Stimulated activated naive B cell treated with anti-CD40 and anti-IgM and Interleukin-4, amounts not matched to agents 10 μg/mL and 1 μg/mL and 100 μg/mL, for 72 hours (primary cell): ENCODE results near the gene GFI1.

Experiments used
- ATAC-seq, 2 donors: fragments of 150-1000 bp; cut with Tn5 transposase; replicated peaks; 2 replicates each; pipeline ENCODE4 v1.10.0; 2021; ENCODE audit warnings: moderate library complexity in 1 of 2
- DNase-seq: peaks from one replicate; pipeline ENCODE4 v3.0.0; 2021
- H3K27ac Mint-ChIP-seq: one replicate; pipeline ENCODE4 v1.8.0; 2022; ENCODE audit warnings: mild to moderate bottlenecking, mixed read lengths
- H3K27me3 Mint-ChIP-seq, 2 donors: one replicate each; pipeline ENCODE4 v1.8.0; 2022; ENCODE audit warnings: mixed read lengths in 2 of 2
- H3K36me3 Mint-ChIP-seq, 2 donors: one replicate each; pipeline ENCODE4 v1.8.0; 2022; ENCODE audit warnings: mixed read lengths in 2 of 2, mild to moderate bottlenecking in 1 of 2
- H3K4me1 Mint-ChIP-seq, 2 donors: one replicate each; pipeline ENCODE4 v1.8.0; 2022; ENCODE audit warnings: mixed read lengths in 2 of 2, mild to moderate bottlenecking in 1 of 2
- H3K4me3 Mint-ChIP-seq, 2 donors: one replicate each; pipeline ENCODE4 v1.8.0; 2022; ENCODE audit warnings: mild to moderate bottlenecking in 2 of 2, mixed read lengths in 2 of 2, moderate library complexity in 1 of 2
- H3K9me3 Mint-ChIP-seq, 2 donors: one replicate each; pipeline ENCODE4 v1.8.0; 2022; ENCODE audit warnings: mixed read lengths in 2 of 2, mild to moderate bottlenecking in 1 of 2

GFI1 gene

DNA sequence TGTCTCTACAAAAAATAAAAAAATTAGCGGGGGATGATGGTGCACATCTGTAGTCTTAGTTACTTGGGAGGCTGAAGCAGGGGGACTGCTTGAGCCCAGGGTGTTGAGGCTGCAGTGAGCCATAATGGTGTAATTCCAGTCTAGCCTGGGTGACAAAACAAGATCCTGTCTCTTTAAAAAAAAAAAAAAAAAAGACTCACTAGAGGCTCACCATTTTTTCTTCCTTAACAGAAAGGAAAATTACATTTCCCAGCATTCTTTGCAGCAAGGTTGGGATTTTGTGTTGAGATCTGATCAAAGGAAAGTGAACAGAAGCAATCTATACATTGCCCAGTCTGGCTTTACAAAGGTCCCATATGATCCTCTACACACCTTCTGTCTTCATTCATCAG, 21.5 kb downstream of the GFI1 start:
- H3K27ac Mint-ChIP-seq, result no peak overlapping the region
- no peaks in the 10 kb centered on the region for H3K27me3 Mint-ChIP-seq
- no peaks in the 10 kb centered on the region for H3K9me3 Mint-ChIP-seq
- H3K4me1 Mint-ChIP-seq, result peaks cover 21 to 35% of the 10 kb centered on the region in 2 donors
- H3K36me3 Mint-ChIP-seq, result peaks cover 0 to 6% of the 10 kb centered on the region in 2 donors
- no peak for DNase-seq
- no peak overlapping the region for H3K4me3 Mint-ChIP-seq
- ATAC-seq, result no peak

DNA sequence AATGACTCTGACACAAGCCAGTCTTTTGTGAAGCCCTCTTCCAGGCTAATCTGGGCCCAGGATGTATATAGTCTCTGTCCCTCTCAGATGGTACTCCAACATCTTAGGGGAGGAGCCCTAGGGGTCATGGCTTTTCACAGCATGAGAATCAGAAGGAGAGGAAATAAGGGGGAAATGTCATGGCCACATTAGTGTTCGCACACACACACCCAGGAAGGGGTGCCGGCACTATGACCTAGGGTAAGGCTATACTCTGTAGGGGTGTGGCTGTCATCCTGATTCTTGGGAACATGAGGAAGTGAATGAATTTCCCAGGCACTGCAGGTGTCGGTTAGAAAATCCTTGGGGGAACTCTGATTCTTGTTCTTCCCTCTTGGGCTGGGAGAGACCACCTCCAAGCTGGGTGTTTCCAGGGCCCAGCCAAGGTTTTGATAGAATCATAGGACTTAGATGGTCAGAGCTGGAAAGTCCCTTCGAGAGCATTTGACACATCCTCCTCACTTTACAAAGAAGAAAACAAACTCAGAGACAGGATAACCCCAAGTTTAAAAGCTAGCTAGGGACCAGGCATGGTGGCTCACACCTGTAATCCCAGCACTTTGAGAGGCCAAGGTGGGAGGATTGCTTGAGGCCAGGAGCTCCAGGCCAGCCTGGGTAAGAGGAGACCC, 22.0 kb downstream of the GFI1 start:
- Mint-ChIP-seq H3K4me3 (no peak overlapping the region), H3K27ac (peak overlapping the region; percentile 81), H3K4me1 (peaks cover 24 to 39% of the 10 kb centered on the region in 2 donors), H3K9me3 (no peaks in the 10 kb centered on the region), H3K36me3 (peaks cover 0 to 4% of the 10 kb centered on the region in 2 donors), H3K27me3 (no peaks in the 10 kb centered on the region)
- ATAC-seq, result no peak
- no peak for DNase-seq

DNA sequence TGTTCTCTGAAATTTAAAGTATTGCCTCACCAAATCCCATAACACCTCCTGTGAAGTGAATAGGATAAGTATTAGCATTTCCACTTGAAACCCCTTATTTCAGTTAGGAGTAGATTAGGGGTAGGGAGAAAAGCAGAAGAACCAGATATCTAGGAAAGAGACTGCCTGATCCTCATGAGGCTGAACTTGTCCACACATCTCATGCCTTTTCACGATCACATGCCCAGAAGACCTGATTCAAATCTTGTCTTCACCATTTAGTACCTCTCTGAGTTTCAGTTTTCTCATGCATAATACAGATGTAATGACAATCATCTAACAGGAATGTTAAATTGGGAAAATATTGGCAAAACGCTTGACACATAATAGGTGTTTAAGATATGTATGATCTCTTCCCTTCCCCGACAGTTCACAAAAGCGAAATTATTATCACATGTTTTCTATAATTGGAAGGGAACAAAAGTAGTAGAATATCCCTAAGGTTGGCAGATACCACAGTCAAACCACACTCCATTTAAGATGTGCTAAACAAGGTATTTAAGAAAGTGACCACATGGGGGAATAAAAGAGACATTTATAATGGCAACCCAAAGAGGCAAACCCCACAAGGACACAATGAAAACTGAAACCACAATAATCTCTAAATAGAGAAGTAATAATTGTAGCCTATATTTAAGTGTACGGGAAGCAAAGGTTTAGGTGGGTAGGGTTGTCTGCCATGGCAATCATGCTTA, 25.2 kb downstream of the GFI1 start:
- Mint-ChIP-seq H3K9me3 (no peaks in the 10 kb centered on the region), H3K27me3 (no peaks in the 10 kb centered on the region), H3K4me1 (peaks cover 20 to 37% of the 10 kb centered on the region in 2 donors), H3K27ac (no peak overlapping the region), H3K4me3 (peak overlapping the region in 1 of 2 donors; percentile 47), H3K36me3 (no peaks in the 10 kb centered on the region)
- ATAC-seq (peak; percentile 88), DNase-seq (no peak)

DNA sequence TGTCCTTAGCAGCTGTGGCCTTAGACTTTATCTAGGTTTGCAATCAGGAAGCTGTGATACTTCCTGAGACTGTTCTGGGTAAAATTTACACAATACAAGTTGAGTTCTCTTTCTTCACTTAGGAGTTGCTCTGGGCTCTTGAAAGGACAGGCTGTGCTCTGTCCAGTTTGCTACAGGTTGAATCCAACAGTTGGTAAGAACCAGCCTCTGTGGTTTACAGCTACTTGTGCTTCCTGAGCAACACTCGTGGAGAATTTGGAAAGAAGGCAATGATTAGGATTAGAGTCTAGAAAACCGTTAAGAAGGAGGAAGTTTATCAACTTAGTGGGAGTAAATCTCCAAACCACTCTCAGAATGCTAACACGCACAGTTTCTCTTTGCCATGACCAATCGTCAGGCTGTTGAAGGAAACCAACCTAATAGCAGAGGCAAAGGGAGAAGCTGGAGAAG, 26.8 kb downstream of the GFI1 start:
- H3K4me3 Mint-ChIP-seq, result peak overlapping the region; percentile 15 to 37
- peaks cover 19 to 30% of the 10 kb centered on the region in 2 donors for H3K4me1 Mint-ChIP-seq
- H3K27me3 Mint-ChIP-seq, result no peaks in the 10 kb centered on the region
- H3K9me3 Mint-ChIP-seq, result no peaks in the 10 kb centered on the region
- peak overlapping the region; percentile 6 for H3K27ac Mint-ChIP-seq
- ATAC-seq, result peak; percentile 18 to 19
- no peaks in the 10 kb centered on the region for H3K36me3 Mint-ChIP-seq
- no peak for DNase-seq

DNA sequence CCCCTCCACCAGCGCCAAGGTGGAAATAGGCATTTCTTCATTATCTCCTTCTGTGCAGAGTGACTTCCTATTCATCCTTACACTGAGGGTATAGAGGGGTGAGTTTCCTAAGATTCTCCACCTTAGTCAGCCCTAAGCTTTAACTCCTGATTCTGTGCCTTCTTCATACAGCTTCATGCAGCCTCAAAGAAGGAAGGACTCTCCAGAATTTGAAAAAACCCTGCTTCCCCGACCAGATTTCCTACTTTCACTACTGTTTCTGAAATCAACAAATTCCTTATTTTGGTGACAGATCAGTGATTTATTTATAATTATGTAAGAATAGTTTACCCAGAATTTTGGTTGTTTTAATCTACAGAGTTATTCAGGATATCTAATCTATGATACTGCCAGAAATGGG, 28.6 kb downstream of the GFI1 start:
- ATAC-seq (no peak), DNase-seq (no peak)
- no peak overlapping the region for H3K4me3 Mint-ChIP-seq
- H3K27me3 Mint-ChIP-seq, result no peaks in the 10 kb centered on the region
- H3K4me1 Mint-ChIP-seq, result peaks cover 13 to 24% of the 10 kb centered on the region in 2 donors
- H3K36me3 Mint-ChIP-seq, result no peaks in the 10 kb centered on the region
- no peaks in the 10 kb centered on the region for H3K9me3 Mint-ChIP-seq
- no peak overlapping the region for H3K27ac Mint-ChIP-seq

DNA sequence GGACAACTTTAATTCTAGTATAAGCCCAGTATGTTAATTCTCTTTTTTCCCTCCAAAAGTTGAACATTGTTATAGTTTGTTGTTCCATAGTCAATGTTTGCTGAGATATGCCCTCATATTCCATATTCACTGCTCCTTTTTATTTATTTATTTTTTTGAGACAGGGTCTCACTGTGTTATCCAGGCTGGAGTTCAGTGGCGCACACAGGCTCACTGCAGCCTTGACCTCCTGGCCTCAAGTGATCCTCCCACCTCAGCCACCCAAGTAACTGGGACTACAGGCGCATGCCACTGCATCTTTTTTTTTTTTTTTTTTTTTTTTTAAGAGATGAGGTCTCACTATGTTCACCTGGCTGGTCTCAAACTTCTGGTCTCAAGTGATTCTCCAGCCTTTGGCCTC, 38.7 kb downstream of the GFI1 start:
- no peak for DNase-seq
- no peak for ATAC-seq
- Mint-ChIP-seq H3K4me1 (peaks cover 2 to 12% of the 10 kb centered on the region in 2 donors), H3K27me3 (peaks cover 0 to 13% of the 10 kb centered on the region in 2 donors), H3K9me3 (peaks cover 5 to 9% of the 10 kb centered on the region in 2 donors), H3K27ac (no peak overlapping the region), H3K36me3 (no peaks in the 10 kb centered on the region), H3K4me3 (no peak overlapping the region)

DNA sequence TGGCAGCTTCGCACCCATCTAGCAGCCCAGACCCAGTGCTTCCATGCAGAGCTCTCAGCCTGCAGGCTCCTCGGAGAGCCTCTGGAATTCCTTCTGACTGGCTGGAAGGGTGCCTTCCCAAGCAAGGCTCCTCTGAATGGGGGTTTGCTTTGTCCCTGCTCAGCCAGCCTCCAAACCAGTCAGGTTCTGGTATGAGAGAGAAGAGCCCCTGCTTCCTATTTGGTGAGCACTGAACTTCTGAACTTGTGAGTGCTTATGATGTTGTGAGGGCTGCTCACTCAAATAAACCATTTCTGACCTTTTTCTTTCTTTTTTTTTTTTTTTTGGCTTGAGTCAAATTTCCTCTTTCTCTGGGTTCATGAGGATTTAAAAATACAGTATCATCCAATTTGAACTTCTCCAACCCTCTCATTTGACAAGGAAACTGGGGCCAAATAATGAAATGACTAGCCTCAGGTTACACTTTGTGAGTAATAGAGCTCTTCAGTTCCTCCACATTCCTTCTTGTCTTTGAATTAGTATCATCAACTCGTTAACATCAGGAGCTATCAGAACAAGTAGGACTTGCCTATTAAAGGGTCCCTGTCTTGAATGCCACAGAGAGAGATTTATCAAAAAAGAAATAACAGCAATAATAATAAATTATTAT, 39.6 kb downstream of the GFI1 start:
- ATAC-seq, result peak; percentile 78 to 81
- H3K27me3 Mint-ChIP-seq, result peaks cover 0 to 13% of the 10 kb centered on the region in 2 donors
- no peak for DNase-seq
- H3K9me3 Mint-ChIP-seq, result peaks cover 5 to 9% of the 10 kb centered on the region in 2 donors
- no peaks in the 10 kb centered on the region for H3K36me3 Mint-ChIP-seq
- peaks cover 2 to 12% of the 10 kb centered on the region in 2 donors for H3K4me1 Mint-ChIP-seq
- no peak overlapping the region for H3K4me3 Mint-ChIP-seq
- H3K27ac Mint-ChIP-seq, result peak overlapping the region; percentile 74

DNA sequence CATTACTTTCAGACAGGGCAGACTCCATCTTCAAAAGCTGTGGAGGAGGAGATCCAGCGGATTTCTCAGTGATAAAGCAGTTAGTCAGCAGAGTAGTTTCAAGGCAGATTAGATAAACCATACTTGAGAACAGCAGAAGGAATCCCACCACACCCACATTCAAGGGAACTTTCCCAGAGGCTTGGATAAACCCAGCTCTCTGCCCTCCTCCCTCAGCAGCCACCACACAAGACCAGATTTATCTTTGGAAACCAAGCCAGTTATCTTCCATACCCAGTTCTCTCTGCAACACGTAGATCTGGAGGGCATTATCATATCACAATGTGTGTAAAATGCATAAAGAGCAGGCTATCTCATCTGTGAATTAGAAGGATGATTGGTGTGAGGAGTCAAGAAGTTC, 40.2 kb downstream of the GFI1 start:
- no peak for DNase-seq
- peaks cover 2 to 12% of the 10 kb centered on the region in 2 donors for H3K4me1 Mint-ChIP-seq

DNA sequence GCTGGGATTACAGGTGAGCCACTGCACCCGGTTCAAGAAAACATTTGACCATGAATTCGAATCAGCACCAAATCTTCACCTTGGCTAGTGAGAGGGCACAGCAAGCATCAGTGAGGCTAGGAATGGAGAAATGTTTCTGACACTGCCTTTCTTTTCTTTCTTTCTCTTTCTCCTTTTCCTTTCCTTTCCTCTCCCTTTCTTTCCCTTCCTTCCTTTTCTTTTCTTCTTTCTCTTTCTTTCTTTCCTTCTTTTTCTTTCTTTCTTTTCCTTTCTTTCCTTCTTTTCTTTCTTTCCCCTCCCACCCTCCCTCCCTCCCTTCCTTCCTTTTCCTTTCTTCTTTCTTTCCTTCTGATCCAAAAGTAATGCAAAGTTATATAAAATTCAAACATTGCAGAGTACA, 40.9 kb downstream of the GFI1 start:
- no peak for DNase-seq
- Mint-ChIP-seq H3K27me3 (peaks cover 0 to 11% of the 10 kb centered on the region in 2 donors), H3K27ac (no peak overlapping the region), H3K9me3 (peaks cover 2 to 6% of the 10 kb centered on the region in 2 donors), H3K36me3 (no peaks in the 10 kb centered on the region), H3K4me3 (no peak overlapping the region), H3K4me1 (peaks cover 2 to 12% of the 10 kb centered on the region in 2 donors)
- ATAC-seq, result no peak

More for the DNA sequence above, 40.2 kb downstream of the GFI1 start:
- peaks cover 0 to 13% of the 10 kb centered on the region in 2 donors for H3K27me3 Mint-ChIP-seq
- H3K4me3 Mint-ChIP-seq, result no peak overlapping the region
- ATAC-seq, result no peak
- H3K9me3 Mint-ChIP-seq, result peaks cover 5 to 9% of the 10 kb centered on the region in 2 donors
- H3K36me3 Mint-ChIP-seq, result no peaks in the 10 kb centered on the region
- H3K27ac Mint-ChIP-seq, result no peak overlapping the region

DNA sequence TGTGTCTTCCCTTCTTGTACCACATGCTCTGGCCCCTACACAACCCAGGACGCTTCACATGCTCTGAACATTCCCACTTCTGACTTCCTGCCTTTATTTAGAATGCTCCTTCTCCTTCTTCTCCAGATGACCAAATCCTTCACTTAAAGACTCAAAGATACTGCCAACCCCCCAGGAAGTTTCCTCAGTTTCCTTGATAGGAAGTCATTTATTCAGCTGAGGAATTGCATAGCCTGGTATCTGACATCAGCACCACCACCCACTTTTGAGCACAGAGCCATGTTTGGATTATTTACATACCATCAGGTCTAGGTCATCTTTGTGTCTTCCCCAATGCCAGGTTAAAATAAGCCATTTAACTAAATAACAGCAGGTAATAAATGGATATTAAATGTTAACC, 42.4 kb downstream of the GFI1 start:
- no peak for ATAC-seq

DNA sequence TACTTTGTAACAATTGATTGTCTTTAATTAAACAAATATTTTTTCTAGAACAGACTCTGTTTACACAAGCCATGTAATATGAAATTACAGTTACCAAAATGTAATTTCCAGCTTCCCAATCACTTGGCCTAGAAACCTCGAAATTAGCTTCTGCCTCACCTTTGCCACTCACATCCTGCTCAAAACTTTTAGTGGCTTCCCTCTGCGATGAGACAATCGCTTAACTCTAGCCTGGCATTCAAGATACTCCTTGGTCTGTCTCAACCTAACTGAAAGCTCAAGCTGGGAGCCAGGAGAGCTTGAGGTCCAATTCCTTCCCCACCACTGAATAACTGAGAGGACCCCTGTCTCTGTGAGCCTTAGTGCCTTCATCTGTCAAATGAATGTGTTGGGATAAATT, 42.8 kb downstream of the GFI1 start:
- H3K9me3 Mint-ChIP-seq, result no peaks in the 10 kb centered on the region
- ATAC-seq (no peak), DNase-seq (no peak)
- H3K4me3 Mint-ChIP-seq, result no peak overlapping the region
- H3K27ac Mint-ChIP-seq, result no peak overlapping the region
- H3K27me3 Mint-ChIP-seq, result peaks cover 0 to 6% of the 10 kb centered on the region in 2 donors
- peaks cover 8 to 22% of the 10 kb centered on the region in 2 donors for H3K4me1 Mint-ChIP-seq
- H3K36me3 Mint-ChIP-seq, result no peaks in the 10 kb centered on the region

More for the DNA sequence above, 42.4 kb downstream of the GFI1 start:
- no peak for DNase-seq
- Mint-ChIP-seq H3K4me1 (peaks cover 3 to 18% of the 10 kb centered on the region in 2 donors), H3K9me3 (no peaks in the 10 kb centered on the region), H3K27me3 (peaks cover 0 to 6% of the 10 kb centered on the region in 2 donors), H3K36me3 (no peaks in the 10 kb centered on the region), H3K27ac (no peak overlapping the region), H3K4me3 (no peak overlapping the region)

DNA sequence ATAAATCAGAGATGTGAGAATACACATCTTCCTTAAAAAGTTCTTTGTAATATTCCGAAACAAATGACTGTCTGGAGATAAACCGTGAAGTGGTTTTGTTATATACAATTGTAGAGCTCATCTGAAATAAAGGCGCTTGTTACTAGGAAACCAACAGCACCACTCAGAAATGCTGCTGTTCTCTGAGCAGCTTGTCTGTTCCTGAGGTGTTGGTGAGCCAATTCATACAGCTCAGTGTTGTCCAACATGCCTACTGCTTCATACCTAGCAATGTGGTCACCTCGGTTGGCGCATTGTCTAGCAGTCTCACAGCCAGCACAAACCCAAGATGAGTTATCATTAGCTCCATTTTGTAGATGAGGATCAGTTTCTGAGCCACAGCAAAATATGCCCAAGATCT, 44.4 kb downstream of the GFI1 start:
- Mint-ChIP-seq H3K4me1 (peaks cover 8 to 24% of the 10 kb centered on the region in 2 donors), H3K36me3 (no peaks in the 10 kb centered on the region), H3K27ac (no peak overlapping the region), H3K4me3 (no peak overlapping the region), H3K27me3 (peaks cover 0 to 6% of the 10 kb centered on the region in 2 donors), H3K9me3 (no peaks in the 10 kb centered on the region)
- DNase-seq (no peak), ATAC-seq (no peak)

DNA sequence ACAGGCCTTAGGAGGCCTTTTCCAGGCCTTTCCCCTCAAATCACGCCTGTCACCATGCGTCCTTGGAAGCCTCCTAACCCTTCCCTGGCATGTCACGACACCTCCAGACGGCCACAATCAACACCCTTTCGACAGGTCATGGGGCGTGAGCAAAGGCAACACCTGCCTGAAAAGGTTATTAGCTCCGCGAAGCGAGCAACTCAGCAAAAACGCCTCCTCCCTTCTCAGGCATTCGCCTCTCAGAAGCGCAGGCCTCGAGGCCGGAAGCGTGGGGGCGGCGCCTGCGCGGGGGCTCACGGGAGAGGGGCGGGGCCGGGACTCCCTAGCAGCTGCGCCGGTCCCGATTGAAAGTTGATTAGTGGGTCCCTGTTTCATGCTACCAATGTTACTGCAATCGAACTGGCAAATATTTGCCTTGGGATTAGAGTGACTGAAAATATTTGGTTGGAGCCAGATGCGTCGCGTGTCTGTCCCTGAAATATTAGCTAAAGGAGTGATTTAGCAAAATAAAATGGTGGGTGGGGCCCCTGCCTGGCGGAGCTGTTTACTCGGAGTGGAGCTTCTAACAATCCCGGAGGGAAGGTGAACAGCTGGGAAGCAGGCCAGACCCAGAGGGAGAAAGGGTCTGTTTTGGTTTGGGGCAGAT, 44.9 kb downstream of the GFI1 start:
- Mint-ChIP-seq H3K9me3 (no peaks in the 10 kb centered on the region), H3K27me3 (peaks cover 0 to 6% of the 10 kb centered on the region in 2 donors), H3K27ac (no peak overlapping the region), H3K4me3 (no peak overlapping the region), H3K4me1 (peaks cover 6 to 19% of the 10 kb centered on the region in 2 donors), H3K36me3 (no peaks in the 10 kb centered on the region)
- no peak for DNase-seq
- ATAC-seq, result no peak

DNA sequence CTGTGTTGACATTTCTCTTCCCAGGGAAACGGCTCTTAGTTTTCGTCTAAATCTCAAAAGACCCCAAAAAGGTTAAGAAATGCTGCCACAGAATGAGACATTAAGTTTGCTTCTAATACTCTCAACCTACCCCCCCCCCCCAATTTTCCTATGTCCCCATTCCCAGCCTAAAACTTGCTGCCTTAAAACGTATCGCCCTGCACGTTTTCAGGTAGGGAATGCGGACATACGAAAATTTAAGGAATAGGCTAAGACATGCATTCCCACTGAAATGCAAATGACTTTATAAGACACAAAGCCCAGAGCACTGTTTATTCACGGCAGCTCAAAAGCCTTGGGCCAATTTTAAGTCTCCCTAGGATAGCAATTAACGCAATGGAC, 45.4 kb downstream of the GFI1 start:
- DNase-seq (no peak), ATAC-seq (no peak)
- Mint-ChIP-seq H3K4me1 (peaks cover 6 to 14% of the 10 kb centered on the region in 2 donors), H3K36me3 (no peaks in the 10 kb centered on the region), H3K27ac (no peak overlapping the region), H3K4me3 (no peak overlapping the region), H3K9me3 (no peaks in the 10 kb centered on the region), H3K27me3 (peaks cover 0 to 3% of the 10 kb centered on the region in 2 donors)
